ENCODE results near the gene MYRF.

MYRF gene

GRCh38 chr11:61739413-61739812, 13.0 kb upstream of the MYRF start:
- DNase-seq (ENCODE audit: low read depth), result no peak

GRCh38 chr11:61739966-61740365, 12.5 kb upstream of the MYRF start:
- DNase-seq (ENCODE audit: low read depth), result no peak

- DNase-seq (ENCODE audit: low read depth), result no peak
Measured at GRCh38 chr11:61742391-61742790, 10.0 kb upstream of the MYRF start.

- no peak for DNase-seq (ENCODE audit: low read depth)
Measured at GRCh38 chr11:61743486-61744095, 8.8 kb upstream of the MYRF start.

GRCh38 chr11:61744181-61744580, 8.3 kb upstream of the MYRF start:
- no peak for DNase-seq (ENCODE audit: low read depth)

- DNase-seq (ENCODE audit: low read depth), result no peak
Measured at GRCh38 chr11:61744609-61745156, 7.8 kb upstream of the MYRF start.

- no peak for DNase-seq (ENCODE audit: low read depth)
Measured at GRCh38 chr11:61745781-61746441, 6.5 kb upstream of the MYRF start.

GRCh38 chr11:61746442-61747191, 5.8 kb upstream of the MYRF start:
- DNase-seq (ENCODE audit: low read depth), result no peak

- DNase-seq (ENCODE audit: low read depth), result no peak
Measured at GRCh38 chr11:61747192-61747966, 5.1 kb upstream of the MYRF start.

- DNase-seq (ENCODE audit: low read depth), result no peak
Measured at GRCh38 chr11:61747967-61748285, 4.5 kb upstream of the MYRF start.

GRCh38 chr11:61749591-61750217, 2.7 kb upstream of the MYRF start:
- no peak for DNase-seq (ENCODE audit: low read depth)

- no peak for DNase-seq (ENCODE audit: low read depth)
Measured at GRCh38 chr11:61750631-61751273, 1.7 kb upstream of the MYRF start.

- DNase-seq (ENCODE audit: low read depth), result no peak
Measured at GRCh38 chr11:61751384-61751783, 1.1 kb upstream of the MYRF start.

GRCh38 chr11:61752925-61753521, 587 bp downstream of the MYRF start:
- DNase-seq (ENCODE audit: low read depth), result no peak

- DNase-seq (ENCODE audit: low read depth), result no peak
Measured at GRCh38 chr11:61753672-61754071, 1.2 kb downstream of the MYRF start.

GRCh38 chr11:61754534-61755482, 2.4 kb downstream of the MYRF start:
- no peak for DNase-seq (ENCODE audit: low read depth)

- DNase-seq (ENCODE audit: low read depth), result no peak
Measured at GRCh38 chr11:61756147-61756451, 3.7 kb downstream of the MYRF start.

- DNase-seq (ENCODE audit: low read depth), result no peak
Measured at GRCh38 chr11:61756452-61757212, 4.2 kb downstream of the MYRF start.

- DNase-seq (ENCODE audit: low read depth), result no peak
Measured at GRCh38 chr11:61757213-61757862, 4.9 kb downstream of the MYRF start.

Measured in non-pigmented ciliary epithelial cell (primary cell).